ENCODE results near the gene PPP1R13B. TPM values are rescaled to one million over a fixed set of nuclear protein-coding genes. Genes with fewer than 3 reads are reported as not detected.
A peak's percentile ranks its signal among the peaks of the same experiment; 100 is the strongest.

PPP1R13B gene
- total RNA-seq, 1 experiment from 2014 or later = 10.3 TPM

DNA sequence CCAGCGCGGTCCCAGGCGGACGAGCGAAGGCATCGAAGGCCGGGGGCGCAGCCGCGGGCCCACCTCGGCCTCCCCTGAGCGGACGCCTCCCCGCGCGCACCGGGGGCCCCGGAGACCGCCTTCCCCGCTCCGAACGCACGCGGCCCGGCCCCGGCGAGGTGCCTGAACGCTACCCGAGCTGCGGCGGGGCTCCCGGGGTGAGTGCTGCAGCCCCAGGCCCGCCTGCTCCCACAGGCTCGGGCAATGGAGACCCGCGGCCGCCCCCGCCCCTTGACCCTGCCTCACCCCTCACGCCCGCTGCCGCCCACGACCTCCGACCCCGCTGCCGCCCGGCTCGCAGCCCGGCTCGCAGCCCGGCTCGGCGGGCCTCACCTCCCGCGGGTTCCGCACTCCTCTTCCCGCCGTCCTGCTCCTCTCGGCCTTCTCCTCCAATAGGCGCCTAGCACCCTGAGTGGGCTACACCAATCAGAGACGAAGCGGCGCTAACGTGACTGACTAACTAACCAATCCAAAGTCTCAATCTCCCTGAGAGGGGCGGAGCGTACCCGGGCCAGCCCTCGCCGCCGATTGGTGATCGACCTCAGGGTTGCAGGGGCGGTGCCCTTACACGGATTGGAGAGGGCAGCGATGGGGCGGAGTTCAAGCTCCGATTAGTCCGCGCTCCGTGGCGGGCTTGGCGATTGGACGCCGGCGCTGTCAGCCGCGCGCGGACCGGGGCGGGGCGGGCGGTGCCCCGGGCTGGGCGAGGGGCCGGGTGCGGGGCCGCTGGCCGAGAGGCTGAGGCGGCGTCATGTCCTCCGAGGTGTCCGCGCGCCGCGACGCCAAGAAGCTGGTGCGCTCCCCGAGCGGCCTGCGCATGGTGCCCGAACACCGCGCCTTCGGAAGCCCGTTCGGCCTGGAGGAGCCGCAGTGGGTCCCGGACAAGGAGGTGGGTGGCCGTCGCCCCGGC lies 132.0 kb downstream of the PPP1R13B start, which contains the start of the genes XRCC3 and ZFYVE21 (continued):
- TF ChIP-seq SMAD4 (CRISPR knock-in tag; IDR thresholded peaks at IDR 0.05) (no peak), ESRRA (CRISPR knock-in tag; IDR thresholded peaks at IDR 0.05; ENCODE audit: borderline replicate concordance) (peak; percentile 64; the same call in 1 of the 2 replicates), ZNF232 (CRISPR knock-in tag; IDR thresholded peaks at IDR 0.05) (no peak), ATF1 (CRISPR knock-in tag; IDR thresholded peaks at IDR 0.05) (no peak), ZNF219 (CRISPR knock-in tag; IDR thresholded peaks at IDR 0.05; ENCODE audit: borderline replicate concordance) (no peak), TEAD4 (CRISPR knock-in tag; IDR thresholded peaks at IDR 0.05) (no peak; the same call in 1 of the 2 replicates), ZNF263 (CRISPR knock-in tag; IDR thresholded peaks at IDR 0.05; ENCODE audit: low read depth) (no peak), RELA (CRISPR knock-in tag; IDR thresholded peaks at IDR 0.05; ENCODE audit: borderline replicate concordance) (peak; percentile 53), KAT7 (CRISPR knock-in tag; IDR thresholded peaks at IDR 0.05; ENCODE audit: borderline replicate concordance) (no peak), NFE2L1 (CRISPR knock-in tag; IDR thresholded peaks at IDR 0.05) (peak; percentile 84), NR2C2 (CRISPR knock-in tag; IDR thresholded peaks at IDR 0.05) (0 out of 2 replicates have a peak, but pooled peaks have one; percentile 14), SOX15 (CRISPR knock-in tag; IDR thresholded peaks at IDR 0.05) (no peak), RORB (CRISPR knock-in tag; IDR thresholded peaks at IDR 0.05) (no peak), ZNF423 (CRISPR knock-in tag; IDR thresholded peaks at IDR 0.05) (no peak), ETV6 (CRISPR knock-in tag; IDR thresholded peaks at IDR 0.05) (no peak; the same call in 1 of the 2 replicates), NFATC4 (CRISPR knock-in tag; IDR thresholded peaks at IDR 0.05) (no peak), JAZF1 (CRISPR knock-in tag; IDR thresholded peaks at IDR 0.05) (no peak), SP1 (CRISPR knock-in tag; conservative IDR thresholded peaks at IDR 0.05) (peak; percentile 96), TCF7 (CRISPR knock-in tag; IDR thresholded peaks at IDR 0.05; ENCODE audit: low read depth) (0 out of 2 replicates have a peak, but pooled peaks have one; percentile 52)
- TF ChIP-seq, protein P1, sequence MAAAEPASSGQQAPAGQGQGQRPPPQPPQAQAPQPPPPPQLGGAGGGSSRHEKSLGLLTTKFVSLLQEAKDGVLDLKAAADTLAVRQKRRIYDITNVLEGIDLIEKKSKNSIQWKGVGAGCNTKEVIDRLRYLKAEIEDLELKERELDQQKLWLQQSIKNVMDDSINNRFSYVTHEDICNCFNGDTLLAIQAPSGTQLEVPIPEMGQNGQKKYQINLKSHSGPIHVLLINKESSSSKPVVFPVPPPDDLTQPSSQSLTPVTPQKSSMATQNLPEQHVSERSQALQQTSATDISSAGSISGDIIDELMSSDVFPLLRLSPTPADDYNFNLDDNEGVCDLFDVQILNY (CRISPR knock-in tag; IDR thresholded peaks at IDR 0.05) = peak; percentile 99
- TF ChIP-seq, protein P2, sequence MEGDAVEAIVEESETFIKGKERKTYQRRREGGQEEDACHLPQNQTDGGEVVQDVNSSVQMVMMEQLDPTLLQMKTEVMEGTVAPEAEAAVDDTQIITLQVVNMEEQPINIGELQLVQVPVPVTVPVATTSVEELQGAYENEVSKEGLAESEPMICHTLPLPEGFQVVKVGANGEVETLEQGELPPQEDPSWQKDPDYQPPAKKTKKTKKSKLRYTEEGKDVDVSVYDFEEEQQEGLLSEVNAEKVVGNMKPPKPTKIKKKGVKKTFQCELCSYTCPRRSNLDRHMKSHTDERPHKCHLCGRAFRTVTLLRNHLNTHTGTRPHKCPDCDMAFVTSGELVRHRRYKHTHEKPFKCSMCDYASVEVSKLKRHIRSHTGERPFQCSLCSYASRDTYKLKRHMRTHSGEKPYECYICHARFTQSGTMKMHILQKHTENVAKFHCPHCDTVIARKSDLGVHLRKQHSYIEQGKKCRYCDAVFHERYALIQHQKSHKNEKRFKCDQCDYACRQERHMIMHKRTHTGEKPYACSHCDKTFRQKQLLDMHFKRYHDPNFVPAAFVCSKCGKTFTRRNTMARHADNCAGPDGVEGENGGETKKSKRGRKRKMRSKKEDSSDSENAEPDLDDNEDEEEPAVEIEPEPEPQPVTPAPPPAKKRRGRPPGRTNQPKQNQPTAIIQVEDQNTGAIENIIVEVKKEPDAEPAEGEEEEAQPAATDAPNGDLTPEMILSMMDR (IDR thresholded peaks at IDR 0.05) = no peak
- TF ChIP-seq, protein P3, sequence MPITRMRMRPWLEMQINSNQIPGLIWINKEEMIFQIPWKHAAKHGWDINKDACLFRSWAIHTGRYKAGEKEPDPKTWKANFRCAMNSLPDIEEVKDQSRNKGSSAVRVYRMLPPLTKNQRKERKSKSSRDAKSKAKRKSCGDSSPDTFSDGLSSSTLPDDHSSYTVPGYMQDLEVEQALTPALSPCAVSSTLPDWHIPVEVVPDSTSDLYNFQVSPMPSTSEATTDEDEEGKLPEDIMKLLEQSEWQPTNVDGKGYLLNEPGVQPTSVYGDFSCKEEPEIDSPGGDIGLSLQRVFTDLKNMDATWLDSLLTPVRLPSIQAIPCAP (CRISPR knock-in tag; IDR thresholded peaks at IDR 0.05) = no peak
- TF ChIP-seq, protein P4, sequence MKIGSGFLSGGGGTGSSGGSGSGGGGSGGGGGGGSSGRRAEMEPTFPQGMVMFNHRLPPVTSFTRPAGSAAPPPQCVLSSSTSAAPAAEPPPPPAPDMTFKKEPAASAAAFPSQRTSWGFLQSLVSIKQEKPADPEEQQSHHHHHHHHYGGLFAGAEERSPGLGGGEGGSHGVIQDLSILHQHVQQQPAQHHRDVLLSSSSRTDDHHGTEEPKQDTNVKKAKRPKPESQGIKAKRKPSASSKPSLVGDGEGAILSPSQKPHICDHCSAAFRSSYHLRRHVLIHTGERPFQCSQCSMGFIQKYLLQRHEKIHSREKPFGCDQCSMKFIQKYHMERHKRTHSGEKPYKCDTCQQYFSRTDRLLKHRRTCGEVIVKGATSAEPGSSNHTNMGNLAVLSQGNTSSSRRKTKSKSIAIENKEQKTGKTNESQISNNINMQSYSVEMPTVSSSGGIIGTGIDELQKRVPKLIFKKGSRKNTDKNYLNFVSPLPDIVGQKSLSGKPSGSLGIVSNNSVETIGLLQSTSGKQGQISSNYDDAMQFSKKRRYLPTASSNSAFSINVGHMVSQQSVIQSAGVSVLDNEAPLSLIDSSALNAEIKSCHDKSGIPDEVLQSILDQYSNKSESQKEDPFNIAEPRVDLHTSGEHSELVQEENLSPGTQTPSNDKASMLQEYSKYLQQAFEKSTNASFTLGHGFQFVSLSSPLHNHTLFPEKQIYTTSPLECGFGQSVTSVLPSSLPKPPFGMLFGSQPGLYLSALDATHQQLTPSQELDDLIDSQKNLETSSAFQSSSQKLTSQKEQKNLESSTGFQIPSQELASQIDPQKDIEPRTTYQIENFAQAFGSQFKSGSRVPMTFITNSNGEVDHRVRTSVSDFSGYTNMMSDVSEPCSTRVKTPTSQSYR (CRISPR knock-in tag; IDR thresholded peaks at IDR 0.05) = no peak
- TF ChIP-seq, protein P5, sequence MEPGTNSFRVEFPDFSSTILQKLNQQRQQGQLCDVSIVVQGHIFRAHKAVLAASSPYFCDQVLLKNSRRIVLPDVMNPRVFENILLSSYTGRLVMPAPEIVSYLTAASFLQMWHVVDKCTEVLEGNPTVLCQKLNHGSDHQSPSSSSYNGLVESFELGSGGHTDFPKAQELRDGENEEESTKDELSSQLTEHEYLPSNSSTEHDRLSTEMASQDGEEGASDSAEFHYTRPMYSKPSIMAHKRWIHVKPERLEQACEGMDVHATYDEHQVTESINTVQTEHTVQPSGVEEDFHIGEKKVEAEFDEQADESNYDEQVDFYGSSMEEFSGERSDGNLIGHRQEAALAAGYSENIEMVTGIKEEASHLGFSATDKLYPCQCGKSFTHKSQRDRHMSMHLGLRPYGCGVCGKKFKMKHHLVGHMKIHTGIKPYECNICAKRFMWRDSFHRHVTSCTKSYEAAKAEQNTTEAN (CRISPR knock-in tag; IDR thresholded peaks at IDR 0.05) = no peak
- TF ChIP-seq, protein P6, sequence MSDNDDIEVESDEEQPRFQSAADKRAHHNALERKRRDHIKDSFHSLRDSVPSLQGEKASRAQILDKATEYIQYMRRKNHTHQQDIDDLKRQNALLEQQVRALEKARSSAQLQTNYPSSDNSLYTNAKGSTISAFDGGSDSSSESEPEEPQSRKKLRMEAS (CRISPR knock-in tag; IDR thresholded peaks at IDR 0.05) = 0 out of 2 replicates have a peak, but pooled peaks have one; percentile 47
- TF ChIP-seq, protein P7, sequence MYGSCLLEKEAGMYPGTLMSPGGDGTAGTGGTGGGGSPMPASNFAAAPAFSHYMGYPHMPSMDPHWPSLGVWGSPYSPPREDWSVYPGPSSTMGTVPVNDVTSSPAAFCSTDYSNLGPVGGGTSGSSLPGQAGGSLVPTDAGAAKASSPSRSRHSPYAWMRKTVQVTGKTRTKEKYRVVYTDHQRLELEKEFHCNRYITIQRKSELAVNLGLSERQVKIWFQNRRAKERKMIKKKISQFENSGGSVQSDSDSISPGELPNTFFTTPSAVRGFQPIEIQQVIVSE (CRISPR knock-in tag; IDR thresholded peaks at IDR 0.05; ENCODE audit: borderline replicate concordance) = no peak
- TF ChIP-seq, protein P8, sequence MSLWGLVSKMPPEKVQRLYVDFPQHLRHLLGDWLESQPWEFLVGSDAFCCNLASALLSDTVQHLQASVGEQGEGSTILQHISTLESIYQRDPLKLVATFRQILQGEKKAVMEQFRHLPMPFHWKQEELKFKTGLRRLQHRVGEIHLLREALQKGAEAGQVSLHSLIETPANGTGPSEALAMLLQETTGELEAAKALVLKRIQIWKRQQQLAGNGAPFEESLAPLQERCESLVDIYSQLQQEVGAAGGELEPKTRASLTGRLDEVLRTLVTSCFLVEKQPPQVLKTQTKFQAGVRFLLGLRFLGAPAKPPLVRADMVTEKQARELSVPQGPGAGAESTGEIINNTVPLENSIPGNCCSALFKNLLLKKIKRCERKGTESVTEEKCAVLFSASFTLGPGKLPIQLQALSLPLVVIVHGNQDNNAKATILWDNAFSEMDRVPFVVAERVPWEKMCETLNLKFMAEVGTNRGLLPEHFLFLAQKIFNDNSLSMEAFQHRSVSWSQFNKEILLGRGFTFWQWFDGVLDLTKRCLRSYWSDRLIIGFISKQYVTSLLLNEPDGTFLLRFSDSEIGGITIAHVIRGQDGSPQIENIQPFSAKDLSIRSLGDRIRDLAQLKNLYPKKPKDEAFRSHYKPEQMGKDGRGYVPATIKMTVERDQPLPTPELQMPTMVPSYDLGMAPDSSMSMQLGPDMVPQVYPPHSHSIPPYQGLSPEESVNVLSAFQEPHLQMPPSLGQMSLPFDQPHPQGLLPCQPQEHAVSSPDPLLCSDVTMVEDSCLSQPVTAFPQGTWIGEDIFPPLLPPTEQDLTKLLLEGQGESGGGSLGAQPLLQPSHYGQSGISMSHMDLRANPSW (CRISPR knock-in tag; conservative IDR thresholded peaks at IDR 0.05; ENCODE audit: low read depth) = no peak

Data from WTC11 (cell line).